Measurements from ENCODE around the gene LPIN2.
"Not testable (repeated sequence)": the region's sequence is repeated elsewhere in the genome, so short reads cannot be mapped to it uniquely, and the experiment has no call there.

Gene LPIN2

DNA sequence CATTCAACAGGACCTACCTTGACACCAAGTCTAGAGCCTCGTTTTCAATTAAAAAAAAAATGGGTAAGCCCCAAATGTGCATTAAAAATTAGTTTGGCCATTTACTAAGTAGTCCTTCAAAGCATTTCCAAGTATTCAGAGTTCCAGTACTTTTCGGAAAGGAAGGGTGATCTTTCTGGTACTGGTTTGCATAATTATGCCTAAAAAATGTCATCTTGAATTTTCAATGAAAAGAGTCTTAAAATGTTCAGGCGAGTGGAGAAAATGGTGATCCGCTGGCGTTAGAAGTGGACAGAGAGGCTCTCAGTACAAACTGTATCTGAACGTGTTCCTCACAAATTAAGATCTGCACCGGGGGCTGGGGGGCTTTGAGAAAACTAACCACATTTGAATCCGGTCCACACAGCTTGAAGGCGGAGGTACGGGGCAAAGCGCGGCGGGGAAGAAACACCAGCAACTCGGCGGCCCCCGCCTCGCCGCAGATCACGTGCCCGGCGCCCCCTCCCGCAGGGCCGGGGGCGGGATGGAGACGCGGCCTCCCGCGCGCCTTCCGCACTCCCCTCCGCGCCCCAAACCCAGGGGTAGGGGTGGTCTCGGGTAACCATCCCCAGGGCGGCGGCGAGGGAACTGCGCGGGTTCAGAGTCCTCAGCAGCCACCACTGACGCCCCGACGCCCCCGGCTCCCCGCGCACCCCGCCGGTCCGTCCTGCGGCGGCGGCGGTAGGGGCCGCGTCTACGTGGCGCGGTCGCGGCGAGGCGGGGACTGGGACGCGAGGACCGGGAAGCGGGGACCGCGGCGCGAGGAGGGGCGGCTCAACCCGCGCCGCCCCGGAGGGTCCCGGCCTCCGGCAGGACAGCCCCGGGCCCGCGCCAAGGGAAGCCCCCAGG lies 564 bp downstream of the LPIN2 start:
- no peak for DNase-seq (ENCODE audit: insufficient read length, low spot score)
- FAIRE-seq, result peak; percentile 42

DNA sequence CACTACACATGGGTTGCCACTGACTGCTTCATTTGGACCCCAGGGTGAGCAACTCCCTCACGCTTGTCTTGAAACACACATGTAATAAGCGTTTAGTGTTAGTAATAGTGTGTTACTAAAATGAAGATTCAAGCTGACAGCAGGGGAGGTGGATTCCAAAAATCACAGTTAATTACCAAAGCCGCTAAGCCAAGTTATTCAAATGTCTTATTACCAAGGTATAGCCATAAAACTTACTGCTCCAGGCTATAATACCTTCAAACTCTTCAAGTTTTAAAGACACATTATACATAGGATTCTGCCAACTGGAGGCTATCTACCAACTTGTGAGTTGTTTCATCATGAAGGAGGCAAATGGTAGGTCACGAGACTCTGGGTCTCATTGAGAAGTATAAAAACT lies 2.9 kb downstream of the LPIN2 start:
- no peak for DNase-seq (ENCODE audit: insufficient read length, low spot score)

DNA sequence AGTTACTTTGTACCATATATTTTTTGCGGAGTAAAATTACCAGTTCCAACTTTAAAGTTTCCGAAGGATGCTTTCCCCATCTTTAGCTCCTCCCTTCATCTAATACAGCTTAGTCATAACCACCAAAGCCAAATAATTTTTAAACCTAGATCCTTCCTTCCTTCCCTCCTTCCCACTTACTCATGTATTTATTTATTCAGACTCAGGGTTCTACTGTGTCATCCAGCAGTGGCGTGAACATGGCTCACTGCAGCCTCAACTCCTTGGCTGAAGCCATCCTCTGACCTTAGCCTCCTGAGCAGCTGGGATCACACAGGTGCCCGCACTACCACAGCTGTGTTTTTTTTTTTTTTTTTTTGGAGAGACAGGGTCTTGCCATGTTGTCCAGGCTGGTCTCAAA lies 4.4 kb downstream of the LPIN2 start:
- no peak for FAIRE-seq
- DNase-seq (ENCODE audit: insufficient read length, low spot score), result no peak

More for the DNA sequence above, 2.9 kb downstream of the LPIN2 start:
- no peak for FAIRE-seq

DNA sequence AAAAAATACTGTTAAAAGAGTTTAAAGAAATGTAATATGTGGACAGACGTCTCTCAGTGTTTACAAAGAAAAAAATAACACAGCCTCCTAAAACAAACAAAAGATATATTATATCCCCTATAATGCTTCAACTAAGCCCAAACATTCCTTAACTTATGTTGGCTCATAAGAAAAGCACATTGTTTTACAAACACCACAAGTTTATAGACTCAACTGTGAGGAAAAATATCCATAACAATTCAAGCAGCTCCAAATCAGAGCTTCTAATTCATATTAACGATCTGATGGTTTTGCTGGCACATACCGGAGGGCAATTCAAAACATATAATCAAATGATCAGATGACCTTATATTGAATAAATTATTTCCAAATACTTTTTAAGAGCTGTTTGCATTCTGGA lies 5.5 kb downstream of the LPIN2 start:
- no peak for FAIRE-seq

DNA sequence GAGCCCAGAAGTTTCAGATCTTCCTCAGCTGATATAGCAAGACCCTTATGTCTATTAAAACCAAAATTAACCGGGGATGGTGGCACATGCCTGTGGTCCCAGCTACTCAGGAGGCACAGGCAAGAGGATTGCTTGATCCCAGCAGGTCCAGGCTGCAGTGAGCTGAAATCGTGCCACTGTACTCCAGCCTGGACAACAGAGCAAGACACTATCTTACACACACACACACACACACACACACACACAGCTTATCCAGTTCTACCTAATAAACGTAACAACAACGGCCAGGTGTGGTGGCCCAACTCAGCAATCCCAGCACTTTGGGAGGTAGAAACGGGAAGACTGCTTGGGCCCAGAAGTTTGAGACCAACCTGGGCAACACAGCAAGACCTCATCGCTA lies 7.5 kb downstream of the LPIN2 start:
- DNase-seq (ENCODE audit: insufficient read length, low spot score) (no peak), FAIRE-seq (no peak)

More for the DNA sequence above, 5.5 kb downstream of the LPIN2 start:
- no peak for DNase-seq (ENCODE audit: insufficient read length, low spot score)

DNA sequence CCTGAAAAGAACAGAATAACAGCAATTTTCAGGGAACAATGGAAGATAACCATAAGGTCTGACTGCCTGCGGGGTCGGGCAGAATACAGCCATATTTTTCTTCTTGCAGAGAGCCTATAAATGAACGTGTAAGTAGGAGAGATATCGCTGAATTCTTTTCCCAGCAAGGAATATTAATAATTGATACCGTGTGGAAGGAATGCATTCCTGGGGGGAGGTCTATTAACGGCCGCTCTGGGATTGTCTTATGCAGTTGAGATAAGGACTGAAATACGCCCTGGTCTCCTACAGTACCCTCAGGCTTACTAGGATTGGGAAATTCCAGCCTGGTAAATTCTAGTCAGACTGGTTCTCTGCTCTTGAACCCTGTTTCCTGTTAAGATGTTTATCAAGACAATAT lies 9.2 kb downstream of the LPIN2 start:
- DNase-seq (ENCODE audit: insufficient read length, low spot score); FAIRE-seq: not testable (repeated sequence)

DNA sequence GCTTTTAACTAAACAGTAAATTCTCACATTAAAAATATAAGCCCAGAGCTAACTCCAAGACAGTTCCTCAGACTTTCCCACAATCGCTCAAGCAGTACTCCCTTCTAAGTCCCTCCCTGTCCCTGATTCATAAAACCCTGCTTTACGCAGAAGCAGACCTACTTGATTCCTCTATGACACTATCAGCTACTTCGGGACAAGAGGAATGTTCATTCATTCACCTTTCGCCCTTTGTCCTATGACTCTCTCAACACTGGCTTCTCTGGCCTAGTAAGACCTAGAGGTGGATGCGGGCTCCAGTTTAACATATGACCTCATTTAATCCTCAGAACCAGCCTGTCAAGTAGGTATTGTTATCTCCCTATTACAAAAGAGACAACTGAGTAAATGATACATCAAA lies 10.2 kb downstream of the LPIN2 start:
- FAIRE-seq (no peak), DNase-seq (ENCODE audit: insufficient read length, low spot score) (no peak)

DNA sequence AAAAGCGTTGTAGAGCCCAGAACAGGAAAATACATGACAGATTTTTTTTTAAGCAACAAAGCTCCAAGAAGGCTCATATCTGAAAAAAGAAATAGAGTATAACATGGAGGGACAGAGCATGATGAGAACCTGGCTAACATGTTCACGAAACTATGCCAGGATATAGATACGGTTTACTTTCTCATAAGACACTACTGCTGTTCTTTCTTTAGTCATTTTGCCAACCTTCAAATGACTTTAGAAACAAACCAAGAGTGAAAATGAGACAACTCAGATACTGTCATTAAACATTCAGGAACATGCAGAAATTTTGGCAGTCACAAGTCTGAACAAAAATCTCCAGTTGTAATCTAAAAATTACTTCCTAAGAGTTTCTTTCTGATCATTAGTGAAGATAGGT lies 14.3 kb downstream of the LPIN2 start:
- FAIRE-seq, result peak; percentile 52
- DNase-seq (ENCODE audit: insufficient read length, low spot score), result no peak

DNA sequence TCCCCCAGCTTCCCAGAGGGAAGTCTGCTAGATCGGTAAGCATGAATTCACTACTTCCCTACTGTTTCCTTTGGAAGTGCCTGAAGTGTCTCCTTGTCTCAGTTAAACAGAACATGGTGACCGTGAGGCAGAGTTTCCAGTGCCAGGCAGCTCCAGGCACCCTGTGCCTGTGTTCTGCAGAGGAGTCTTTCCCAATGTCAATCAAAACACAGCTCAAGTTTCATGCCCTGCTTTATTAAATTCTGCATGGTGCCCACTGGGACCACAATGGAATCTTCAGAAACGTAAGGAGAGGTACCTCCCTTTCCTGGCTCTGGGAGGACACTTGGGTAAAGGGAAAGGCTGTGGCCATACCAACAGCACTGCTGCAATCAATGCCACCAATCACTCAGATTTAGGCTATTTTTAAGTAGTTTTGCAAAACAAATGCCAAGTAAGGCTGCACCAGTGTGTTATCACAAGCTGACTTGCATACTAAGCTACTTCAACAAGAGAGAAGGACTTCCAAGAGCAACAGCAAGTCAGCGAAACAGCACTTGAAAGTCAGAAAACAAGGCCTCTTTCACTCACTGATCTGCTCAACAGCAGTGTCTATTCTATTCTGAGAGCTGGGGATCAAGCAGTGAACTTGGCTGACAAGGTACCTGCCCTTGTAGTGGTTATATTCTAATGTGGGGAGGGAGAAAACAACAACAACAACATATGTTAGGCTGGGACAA lies 14.9 kb downstream of the LPIN2 start:
- FAIRE-seq (no peak), DNase-seq (ENCODE audit: insufficient read length, low spot score) (no peak)

DNA sequence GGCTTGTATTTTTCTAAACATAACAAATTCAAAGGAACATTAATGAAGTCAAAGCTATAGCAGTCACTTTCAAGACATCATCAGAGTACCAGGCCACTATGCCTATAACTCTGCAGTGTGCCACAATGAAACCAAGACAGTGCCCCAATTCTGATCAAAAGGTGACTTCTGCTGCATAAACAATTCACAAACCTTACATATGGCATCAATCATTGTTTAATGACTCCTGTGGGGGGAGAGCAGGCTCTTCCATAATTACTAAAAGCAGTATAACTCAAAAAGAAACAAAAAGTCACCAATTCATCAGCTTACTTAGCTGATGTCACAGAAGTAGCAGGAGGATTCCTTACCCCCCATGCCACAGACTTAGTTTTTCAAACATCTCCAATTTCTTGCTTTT lies 15.5 kb downstream of the LPIN2 start:
- DNase-seq (ENCODE audit: insufficient read length, low spot score) (no peak), FAIRE-seq (peak; percentile 45)

DNA sequence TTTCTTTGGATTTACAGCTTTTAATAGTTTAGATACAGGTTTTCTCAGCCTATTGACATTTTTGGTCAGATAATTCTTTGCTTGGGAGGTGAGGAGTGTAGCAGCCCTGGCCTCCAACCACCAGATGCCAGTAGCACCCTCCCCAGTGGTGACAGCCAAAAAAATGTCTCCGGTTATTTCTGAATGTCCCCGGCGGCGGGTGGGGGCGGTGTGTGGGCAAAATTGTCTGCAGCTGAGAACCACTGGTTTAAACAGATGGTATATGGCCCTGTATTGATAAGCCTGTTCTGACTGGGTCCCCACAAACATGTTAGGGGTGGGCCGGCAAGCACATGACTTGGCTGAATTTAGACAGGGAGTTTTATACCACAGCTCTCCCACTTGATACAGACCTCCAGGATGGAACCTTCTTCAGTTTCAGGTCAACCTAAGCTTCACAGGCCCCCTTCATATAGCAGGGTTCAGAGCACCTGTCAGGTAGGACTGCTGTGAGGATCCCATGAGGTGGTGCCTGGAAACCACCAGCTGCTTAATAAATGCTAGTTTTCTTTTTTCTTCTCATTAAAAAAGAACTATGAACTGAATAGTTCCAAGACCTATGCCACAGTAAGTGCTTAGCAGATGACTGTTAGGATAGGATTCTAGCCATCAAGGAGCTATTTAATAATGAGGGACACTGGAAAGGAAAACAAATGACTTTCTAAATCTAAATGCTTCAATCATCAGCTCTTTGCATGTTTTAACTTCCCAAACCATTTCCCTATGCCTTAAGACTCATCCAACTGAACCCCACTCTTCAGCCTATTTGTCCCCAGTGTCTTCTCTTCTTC lies 18.1 kb downstream of the LPIN2 start:
- DNase-seq (ENCODE audit: insufficient read length, low spot score) (no peak), FAIRE-seq (peak; percentile 87)

DNA sequence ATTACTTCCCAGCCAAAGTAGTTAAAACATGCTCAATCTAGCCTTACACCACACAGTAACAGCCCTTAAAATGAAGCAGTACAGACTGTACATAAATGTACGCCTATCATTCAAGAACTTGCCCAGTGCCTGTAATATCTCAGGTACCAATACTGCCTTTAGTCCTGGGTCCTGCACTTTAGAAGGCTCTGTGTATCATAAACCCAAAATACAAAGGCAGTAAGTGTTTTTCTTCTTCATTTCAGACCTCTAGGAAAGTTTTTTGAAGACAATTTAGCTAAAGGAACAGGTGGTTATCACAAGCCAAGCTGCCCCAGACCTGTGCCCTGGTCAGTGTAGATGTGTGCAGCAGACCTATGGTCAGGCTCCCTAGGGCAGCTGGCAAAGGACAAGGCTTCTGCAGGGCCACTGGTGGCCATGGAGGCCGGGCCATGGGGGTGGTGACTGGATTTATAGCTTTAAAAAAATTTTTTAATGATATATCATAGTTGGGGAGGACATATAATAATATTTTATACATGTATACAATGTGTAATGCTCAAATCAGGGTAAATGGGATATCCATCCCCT lies 18.8 kb downstream of the LPIN2 start:
- FAIRE-seq (no peak), DNase-seq (ENCODE audit: insufficient read length, low spot score) (no peak)

DNA sequence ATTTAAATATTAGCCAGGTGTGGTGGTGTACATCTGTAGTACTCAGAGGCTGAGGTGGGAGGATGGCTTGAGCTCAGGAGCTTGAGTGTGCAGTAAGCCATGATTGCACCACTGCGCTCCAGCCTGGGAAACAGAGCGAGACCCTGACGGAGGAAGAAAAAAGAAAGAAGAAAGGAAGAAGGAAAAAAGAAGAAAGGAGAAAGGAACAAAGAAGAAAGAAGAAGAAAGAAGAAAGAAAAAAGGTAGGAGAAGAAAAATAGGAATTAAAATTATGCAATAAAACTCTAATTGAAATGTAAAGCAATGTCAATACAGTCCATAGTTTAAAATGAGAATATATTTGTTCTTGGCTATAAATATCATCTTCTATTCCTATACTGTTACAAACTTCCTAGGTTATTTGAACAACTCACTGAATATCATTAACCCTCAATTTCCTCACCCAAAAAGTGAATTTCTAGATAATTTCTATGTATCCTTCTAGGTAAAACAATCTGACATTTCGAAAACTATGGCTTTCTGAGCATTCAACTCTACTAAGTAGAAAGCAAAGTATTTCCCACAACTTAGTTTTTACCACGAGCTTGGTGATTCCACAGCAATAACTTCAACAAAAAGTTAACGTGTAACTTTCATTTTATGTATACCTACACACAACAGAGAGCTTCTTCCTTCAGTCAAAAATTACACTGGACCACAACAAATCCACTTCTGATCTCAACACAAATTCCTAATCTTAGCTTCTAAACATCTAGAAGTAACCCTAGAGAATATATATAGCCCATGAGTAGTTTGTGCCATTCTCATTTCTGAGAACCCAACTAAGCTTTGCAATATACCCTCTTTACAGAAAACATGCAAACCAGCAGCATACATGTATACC lies 19.7 kb downstream of the LPIN2 start:
- DNase-seq (ENCODE audit: insufficient read length, low spot score) (no peak), FAIRE-seq (no peak)

DNA sequence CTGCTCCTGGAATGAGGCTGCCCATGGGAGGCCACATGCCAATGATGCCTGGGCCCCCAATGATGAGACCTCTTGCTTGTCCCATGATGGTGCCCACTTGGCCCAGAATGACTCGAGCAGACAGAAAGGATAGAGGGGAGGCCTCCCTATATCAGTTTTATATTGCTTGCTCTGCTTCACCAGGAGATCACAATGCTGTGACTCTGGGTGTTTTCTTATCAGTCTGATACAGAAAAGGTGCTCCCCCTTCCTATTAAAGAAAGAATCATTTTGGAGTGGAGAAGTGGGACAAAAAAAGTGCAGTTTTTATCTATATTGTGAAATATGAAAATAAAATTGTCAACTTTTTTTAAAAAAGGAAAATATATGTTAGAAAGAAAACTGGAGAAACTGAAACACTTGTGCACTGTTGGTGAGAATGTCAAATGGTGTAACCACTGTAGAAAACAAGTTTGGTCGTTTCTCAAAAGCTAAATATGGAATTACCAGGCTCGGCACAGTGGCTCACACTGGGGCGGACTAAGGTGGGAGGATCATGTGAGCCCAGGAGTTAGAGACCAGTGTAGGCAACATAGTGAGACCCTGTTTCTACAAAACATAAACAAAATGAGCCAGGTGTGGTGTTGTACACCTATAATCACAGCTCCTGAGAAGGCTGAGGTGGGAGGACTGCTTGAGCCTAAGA lies 21.8 kb downstream of the LPIN2 start:
- DNase-seq (ENCODE audit: insufficient read length, low spot score), result no peak
- FAIRE-seq, result no peak

DNA sequence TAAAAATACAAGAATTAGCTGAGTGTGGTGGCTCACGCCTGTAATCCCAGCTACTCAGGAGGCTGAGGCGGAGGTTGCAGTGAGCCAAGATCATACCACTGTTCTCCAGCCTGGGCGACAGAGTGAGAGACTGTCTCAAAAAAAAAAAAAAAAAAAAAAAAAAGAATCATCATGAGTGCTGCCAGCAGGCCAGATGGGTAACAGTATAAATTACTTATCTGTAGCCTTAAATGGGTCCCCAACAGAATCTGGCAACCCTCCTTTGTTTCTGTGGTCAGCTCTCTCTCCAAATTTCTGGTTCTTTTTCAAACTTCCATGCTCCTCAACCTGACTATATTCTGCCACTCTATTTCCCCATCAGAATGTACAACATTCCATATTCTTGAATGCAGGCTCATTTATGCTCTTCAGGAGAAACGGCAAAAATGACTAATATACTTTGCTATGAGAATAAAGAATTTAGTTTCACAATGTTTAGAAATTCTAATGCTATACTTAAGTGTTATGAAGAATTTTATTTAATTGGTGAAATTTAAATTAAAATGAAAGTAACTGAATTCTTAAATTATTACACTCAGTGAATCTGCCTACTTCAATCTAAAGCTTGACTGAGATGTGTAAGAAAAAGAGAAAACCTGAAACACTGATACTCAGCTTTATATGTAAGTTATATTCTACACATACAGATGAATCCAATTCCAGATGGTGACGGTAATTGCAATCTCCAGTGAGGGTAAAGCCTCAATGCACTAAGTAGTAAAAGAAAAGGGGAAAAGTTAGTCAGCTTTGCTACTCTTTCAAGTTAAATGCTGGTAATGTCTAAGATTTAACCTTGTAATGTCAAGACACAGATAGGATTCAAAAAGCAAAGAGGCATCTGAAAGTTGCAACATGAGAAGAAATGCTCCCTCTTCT lies 24.8 kb downstream of the LPIN2 start:
- FAIRE-seq, result no peak
- no peak for DNase-seq (ENCODE audit: insufficient read length, low spot score)

DNA sequence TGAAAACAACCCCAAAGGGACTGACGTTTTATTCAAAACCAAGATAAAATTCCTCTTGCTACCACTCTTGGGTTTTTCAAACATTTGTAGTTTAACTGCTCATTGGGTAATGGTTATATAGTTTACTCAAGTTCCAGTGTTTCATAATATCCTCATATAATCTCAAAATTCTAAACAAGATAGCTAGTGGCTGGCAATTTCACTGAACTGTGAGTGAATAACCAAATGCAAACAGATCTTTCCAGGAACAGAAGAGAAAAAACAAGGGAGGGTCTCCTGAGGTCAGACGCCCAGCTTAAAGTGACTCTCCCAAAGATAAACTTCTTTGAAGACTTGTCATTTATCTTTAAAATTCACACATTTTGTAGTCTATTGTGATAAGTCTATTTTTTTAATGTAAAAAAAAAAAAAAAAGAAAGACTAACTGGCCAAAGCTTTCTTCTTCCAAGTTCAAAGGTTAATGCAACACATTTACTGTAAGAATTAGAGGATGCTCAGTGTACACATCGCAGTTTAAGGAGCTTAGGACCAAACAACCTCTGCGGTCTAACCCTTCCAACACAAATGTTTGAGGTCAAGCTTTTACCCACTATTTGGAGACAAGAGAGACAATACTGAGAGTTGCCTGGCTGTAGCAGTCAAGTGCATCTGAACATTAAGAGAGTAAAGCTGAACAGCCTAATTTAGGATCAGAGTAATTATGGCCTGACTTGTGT lies 26.6 kb downstream of the LPIN2 start:
- no peak for DNase-seq (ENCODE audit: insufficient read length, low spot score)
- peak; percentile 33 for FAIRE-seq

DNA sequence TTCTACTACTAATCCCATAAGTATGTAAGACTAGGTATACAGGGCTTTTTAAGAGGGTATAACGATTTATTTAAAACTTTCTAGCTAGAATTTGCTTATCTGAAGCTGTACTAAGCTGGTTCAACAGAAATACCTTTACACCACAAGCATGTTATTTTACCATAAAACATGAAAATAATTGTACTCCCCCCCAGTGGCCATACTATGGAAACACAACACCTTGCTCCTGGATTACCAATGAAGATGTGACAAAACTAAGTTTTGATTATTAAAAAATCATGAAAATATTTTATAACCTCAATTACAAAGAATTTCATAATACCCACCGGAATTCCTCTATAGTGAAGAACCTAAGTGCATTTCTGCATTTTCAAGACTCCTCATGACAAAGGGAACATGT lies 27.3 kb downstream of the LPIN2 start:
- DNase-seq (ENCODE audit: insufficient read length, low spot score), result no peak
- FAIRE-seq, result peak; percentile 87
